Left cardiac atrium (tissue), 2 donors: ENCODE measurements around the gene FPR2. TPM values are rescaled to one million over a fixed set of nuclear protein-coding genes. Genes with fewer than 3 reads are reported as not detected.

Source experiments
- total RNA-seq, 2 donors: library from RNA; stranded (reverse); fragmentation: NEBNext Ultra II Directional; extraction: Animal tissue kit (Norgen Biotek cat#: 25700); gene quantifications; one replicate each; pipeline ENCODE4 v1.2.1, GENCODE V29; 2021
- donor health status: DM: no; HTN: yes; CAD: no; lungs with severe emphysema.
- donor health status: DM: yes; HTN: yes; CAD: no.

FPR2 gene
- total RNA-seq, 2 donors from 2014 or later: 1.1 to 2.4 TPM

Other genes starting within 250 kb of the FPR2 start
- gene SIGLEC6, start 229.5 kb upstream of the FPR2 start, total RNA-seq: 1 to 10 TPM in 1 of 2 donors, not detected in 1; 1.0 TPM
- 10 to 100 TPM in 1 of 2 donors, 1 to 10 TPM in 1; 9.6 to 10.8 TPM for gene ZNF175, start 189.9 kb upstream of the FPR2 start, total RNA-seq
- gene SIGLEC5, start 130.8 kb upstream of the FPR2 start, total RNA-seq: under 1 TPM; 0.71 to 0.81 TPM
- 1 to 10 TPM; 1.2 to 4.2 TPM for gene SIGLEC14, start 114.4 kb upstream of the FPR2 start, total RNA-seq
- gene SPACA6, start 67.8 kb upstream of the FPR2 start, total RNA-seq: 10 to 100 TPM; 11.7 to 17.1 TPM
- gene HAS1, start 37.2 kb upstream of the FPR2 start, total RNA-seq: 1 to 10 TPM; 7.2 to 8.7 TPM
- 10 to 100 TPM; 12.9 to 14.5 TPM for gene FPR1, start 9.3 kb upstream of the FPR2 start, total RNA-seq
- 10 to 100 TPM; 11.0 TPM for gene FPR3, start 34.0 kb downstream of the FPR2 start, total RNA-seq
- gene ZNF577, start 126.8 kb downstream of the FPR2 start, total RNA-seq: 1 to 10 TPM; 7.3 to 9.3 TPM
- 10 to 100 TPM in 1 of 2 donors, 1 to 10 TPM in 1; 8.0 to 10.8 TPM for gene ZNF649, start 143.8 kb downstream of the FPR2 start, total RNA-seq
- gene ZNF613, start 166.3 kb downstream of the FPR2 start, total RNA-seq: 1 to 10 TPM; 4.3 to 5.5 TPM
- 1 to 10 TPM; 7.2 to 7.5 TPM for gene ZNF350, start 225.7 kb downstream of the FPR2 start, total RNA-seq
- gene ZNF615, start 247.0 kb downstream of the FPR2 start, total RNA-seq: 10 to 100 TPM in 1 of 2 donors, 1 to 10 TPM in 1; 9.8 to 10.0 TPM